Neural cell (in vitro differentiated cells): ENCODE measurements around the gene STAT5B. TPM values are rescaled to one million over a fixed set of nuclear protein-coding genes. Genes with fewer than 3 reads are reported as not detected.

Experiments
- H2AFZ ChIP-seq: fragments of 200-600, 300-800 bp; sonication (generic), shearing (Covaris generic); 2 replicates; pipeline ENCODE4 v1.6.0; 2014; ENCODE audit warnings: low read depth, mild to moderate bottlenecking, antibody characterized with exemption, low read length, moderate library complexity
- H3F3A ChIP-seq: fragments of 200-600 bp; shearing (Covaris generic); 2 replicates; pipeline ENCODE4 v1.6.1; 2016; ENCODE audit warnings: mild to moderate bottlenecking, moderate library complexity, mixed read lengths, antibody characterized with exemption, low read length; ENCODE audit not compliant: insufficient read depth, poor library complexity, severe bottlenecking
- H3K27ac ChIP-seq: fragments of 200-600, 300-800 bp; sonication (generic), shearing (Covaris generic); 2 replicates; pipeline ENCODE4 v1.5.1; 2014; ENCODE audit warnings: mild to moderate bottlenecking, low read length, moderate library complexity
- H3K27me3 ChIP-seq: fragments of 300-800, 200-600 bp; sonication (generic), shearing (Covaris generic); 2 replicates; pipeline ENCODE4 v1.6.0; 2014; ENCODE audit warnings: mild to moderate bottlenecking, low read depth, low read length, moderate library complexity; ENCODE audit not compliant: insufficient read depth
- H3K36me3 ChIP-seq: fragments of 300-800, 200-600 bp; sonication (generic), shearing (Covaris generic); 2 replicates; pipeline ENCODE4 v1.5.1; 2014; ENCODE audit warnings: mild to moderate bottlenecking, antibody characterized with exemption, low read length, moderate library complexity; ENCODE audit not compliant: insufficient read depth
- H3K4me2 ChIP-seq: fragments of 300-800, 200-600 bp; sonication (generic), shearing (Covaris generic); 2 replicates; pipeline ENCODE4 v1.6.0; 2014; ENCODE audit warnings: mild to moderate bottlenecking, low read length
- H3K4me3 ChIP-seq: fragments of 300-800, 200-600 bp; sonication (generic), shearing (Covaris generic); 2 replicates; pipeline ENCODE4 v1.5.1; 2014; ENCODE audit warnings: mild to moderate bottlenecking, low read length, moderate library complexity
- H3K79me2 ChIP-seq: fragments of 200-600 bp; shearing (Covaris generic); replicated peaks from 2 replicates; pipeline ENCODE4 v1.6.0; 2014; ENCODE audit warnings: mild to moderate bottlenecking, low read length, moderate library complexity; ENCODE audit not compliant: insufficient read depth
- H3K9ac ChIP-seq: fragments of 300-800, 200-600 bp; sonication (generic), shearing (Covaris generic); 2 replicates; pipeline ENCODE4 v1.6.1; 2016; ENCODE audit warnings: mild to moderate bottlenecking, low read length, mixed read lengths
- H3K9me2 ChIP-seq: fragments of 200-600 bp; shearing (Covaris generic); 2 replicates; pipeline ENCODE4 v1.6.1; 2016; ENCODE audit warnings: mild to moderate bottlenecking, low read length, mixed read lengths; ENCODE audit not compliant: insufficient read depth
- H3K9me3 ChIP-seq: fragments of 200-600, 300-800 bp; sonication (generic), shearing (Covaris generic); 2 replicates; pipeline ENCODE4 v1.6.1; 2016; ENCODE audit warnings: mild to moderate bottlenecking, mixed run types, low read length, moderate library complexity, mixed read lengths
- H4K20me1 ChIP-seq: fragments of 200-600 bp; shearing (Covaris generic); 2 replicates; pipeline ENCODE4 v1.6.1; 2016; ENCODE audit warnings: mild to moderate bottlenecking, mixed run types; ENCODE audit not compliant: insufficient read depth
- CTCF ChIP-seq: fragments of 450-650 bp; IDR thresholded peaks from 2 replicates; pipeline ENCODE4 v1.5.1; 2014; ENCODE audit warnings: antibody characterized with exemption, mild to moderate bottlenecking, moderate library complexity; ENCODE audit not compliant: poor library complexity, severe bottlenecking
- EP300 ChIP-seq: fragments of 450-650 bp; conservative IDR thresholded peaks from 2 replicates; pipeline ENCODE4 v1.6.1; 2014; ENCODE audit warnings: antibody characterized with exemption, mild to moderate bottlenecking, moderate library complexity; ENCODE audit not compliant: poor library complexity, severe bottlenecking
- EZH2 ChIP-seq: fragments of 200-600, 300-800 bp; shearing (Covaris generic), sonication (generic); IDR thresholded peaks from 2 replicates; pipeline ENCODE4 v1.6.1; 2014; ENCODE audit warnings: antibody characterized with exemption, low read length, borderline replicate concordance, mild to moderate bottlenecking; ENCODE audit not compliant: insufficient read depth, poor library complexity, severe bottlenecking
- MXI1 ChIP-seq: fragments of 450-650 bp; conservative IDR thresholded peaks from 2 replicates; pipeline ENCODE4 v1.6.1; 2014; ENCODE audit warnings: antibody characterized with exemption, mild to moderate bottlenecking; ENCODE audit not compliant: poor library complexity, severe bottlenecking
- POLR2AphosphoS5 ChIP-seq: IDR thresholded peaks from 2 replicates; pipeline ENCODE4 v1.6.1; 2012
- RAD21 ChIP-seq: fragments of 450-650 bp; conservative IDR thresholded peaks from 2 replicates; pipeline ENCODE4 v1.6.1; 2014; ENCODE audit warnings: antibody characterized with exemption, mild to moderate bottlenecking, moderate library complexity
- REST ChIP-seq: IDR thresholded peaks from 2 replicates; pipeline ENCODE4 v1.6.1; 2012; ENCODE audit warnings: borderline replicate concordance
- SMC3 ChIP-seq: fragments of 450-650 bp; conservative IDR thresholded peaks from 2 replicates; pipeline ENCODE4 v1.6.1; 2014; ENCODE audit warnings: antibody characterized with exemption, mild to moderate bottlenecking, moderate library complexity; ENCODE audit not compliant: poor library complexity
- TAF1 ChIP-seq: IDR thresholded peaks from 2 replicates; pipeline ENCODE4 v1.6.1; 2012; ENCODE audit warnings: low read depth
- polyA plus RNA-seq: library from polyadenylated mRNA; depleted of rRNA; stranded (reverse); fragments of >200 nt; gene quantifications from 2 replicates; pipeline ENCODE4 v1.2.3, GENCODE V29; 2014

Gene STAT5B
- polyA plus RNA-seq, 1 donor from 2014 or later: 47.4 TPM

- Histone ChIP-seq H3K4me2 (no peak overlapping the region), H3K9me2 (no peaks in the 10 kb centered on the region), H3K36me3 (no peaks in the 10 kb centered on the region), H2AFZ (no peak overlapping the region), H3K27ac (no peak overlapping the region), H3K4me3 (no peak overlapping the region), H3K9ac (no peak overlapping the region), H3K79me2 (no peaks in the 10 kb centered on the region), H3K27me3 (no peaks in the 10 kb centered on the region), H3K9me3 (no peaks in the 10 kb centered on the region), H4K20me1 (no peaks in the 10 kb centered on the region), H3F3A (no peaks in the 10 kb centered on the region)
- TF ChIP-seq MXI1 (no peak), EP300 (no peak), POLR2AphosphoS5 (no peak), REST (no peak), RAD21 (no peak), SMC3 (no peak), TAF1 (no peak), CTCF (no peak), EZH2 (no peak)
These were observed 34.6 kb upstream of the STAT5B start for GRCh38 chr17:42310787-42311215.

- H3K4me3 ChIP-seq: no peak overlapping the region
- no peaks in the 10 kb centered on the region for H3F3A ChIP-seq
- no peaks in the 10 kb centered on the region for H3K9me2 ChIP-seq
- TF ChIP-seq CTCF: no peak
- no peak for TF ChIP-seq SMC3
- no peak for TF ChIP-seq POLR2AphosphoS5
- TF ChIP-seq RAD21: no peak
- TF ChIP-seq EP300: no peak
- TF ChIP-seq EZH2: no peak
- no peak for TF ChIP-seq REST
- no peak for TF ChIP-seq MXI1
- no peak for TF ChIP-seq TAF1
- H4K20me1 ChIP-seq: no peaks in the 10 kb centered on the region
- no peak overlapping the region for H3K4me2 ChIP-seq
- H3K27me3 ChIP-seq: no peaks in the 10 kb centered on the region
- no peaks in the 10 kb centered on the region for H3K36me3 ChIP-seq
- H3K79me2 ChIP-seq: no peaks in the 10 kb centered on the region
- no peak overlapping the region for H3K9ac ChIP-seq
- no peaks in the 10 kb centered on the region for H3K9me3 ChIP-seq
- no peak overlapping the region for H3K27ac ChIP-seq
- no peak overlapping the region for H2AFZ ChIP-seq
These were observed 34.0 kb upstream of the STAT5B start for GRCh38 chr17:42309986-42310786.
